Osteoblast (primary cell): ENCODE data around the gene PLXNC1. TPM values are rescaled to one million over a fixed set of nuclear protein-coding genes. Genes with fewer than 3 reads are reported as not detected.

Source experiments
- DNase-seq: peaks from one replicate; pipeline ENCODE4 v3.0.0; 2011; ENCODE audit warnings: low spot score, mixed read lengths; ENCODE audit not compliant: insufficient read length; ENCODE audit errors: missing footprints
- H2AFZ ChIP-seq: 2 replicates; pipeline ENCODE4 v1.6.0; 2011; ENCODE audit warnings: mild to moderate bottlenecking, low read length
- H3K27ac ChIP-seq: 2 replicates; pipeline ENCODE4 v1.5.1; 2011; ENCODE audit warnings: mild to moderate bottlenecking, low read depth, low read length, moderate library complexity
- H3K27me3 ChIP-seq: 2 replicates; pipeline ENCODE4 v1.6.0; 2012; ENCODE audit warnings: mild to moderate bottlenecking, control low read depth, inconsistent platforms, low read length, moderate library complexity; ENCODE audit not compliant: insufficient read depth
- H3K36me3 ChIP-seq: 2 replicates; pipeline ENCODE4 v1.5.1; 2011; ENCODE audit warnings: mild to moderate bottlenecking, low read length, control low read depth, moderate library complexity; ENCODE audit not compliant: insufficient read depth
- H3K4me1 ChIP-seq: 2 replicates; pipeline ENCODE4 v1.5.1; 2011; ENCODE audit warnings: mild to moderate bottlenecking, low read length, control low read depth, moderate library complexity; ENCODE audit not compliant: insufficient read depth
- H3K4me2 ChIP-seq: 2 replicates; pipeline ENCODE4 v1.6.0; 2011; ENCODE audit warnings: mild to moderate bottlenecking, low read length; ENCODE audit not compliant: insufficient read depth
- H3K4me3 ChIP-seq: fragments of 200-600 bp; sonication (generic); 3 replicates; pipeline ENCODE4 v1.5.1; 2012; ENCODE audit warnings: mild to moderate bottlenecking, low read length, inconsistent platforms; ENCODE audit not compliant: insufficient read depth
- H3K79me2 ChIP-seq: 2 replicates; pipeline ENCODE4 v1.6.0; 2012; ENCODE audit warnings: mild to moderate bottlenecking, low read length, control low read depth, inconsistent platforms; ENCODE audit not compliant: insufficient read depth
- H3K9me3 ChIP-seq: 2 replicates; pipeline ENCODE4 v1.5.1; 2011; ENCODE audit warnings: low read depth, low read length, control low read depth
- H4K20me1 ChIP-seq: 2 replicates; pipeline ENCODE4 v1.6.0; 2012; ENCODE audit warnings: mild to moderate bottlenecking, low read length, control low read depth; ENCODE audit not compliant: insufficient read depth
- total RNA-seq: library from RNA; depleted of rRNA; stranded (reverse); fragments of >200 nt; gene quantifications from 2 replicates; pipeline ENCODE4 v1.2.3, GENCODE V29; 2012
- TF ChIP-seq, protein P1 (sequence below): IDR thresholded peaks from 2 replicates; pipeline ENCODE4 v1.5.1; 2011; ENCODE audit warnings: mild to moderate bottlenecking, low read depth, low read length, moderate library complexity; ENCODE audit errors: extremely low read depth

PLXNC1 gene
- total RNA-seq, 1 donor, result 3.3 TPM

GRCh38 chr12:94222351-94223084, 74.1 kb downstream of the PLXNC1 start:
- Histone ChIP-seq H3K27me3 (peaks cover 48% of the 10 kb centered on the region), H2AFZ (no peak overlapping the region), H3K36me3 (no peaks in the 10 kb centered on the region), H3K4me3 (no peak overlapping the region), H3K79me2 (no peaks in the 10 kb centered on the region), H3K4me1 (no peaks in the 10 kb centered on the region), H3K4me2 (no peak overlapping the region), H3K27ac (no peak overlapping the region), H4K20me1 (no peaks in the 10 kb centered on the region), H3K9me3 (no peaks in the 10 kb centered on the region)
- TF ChIP-seq, protein P1, sequence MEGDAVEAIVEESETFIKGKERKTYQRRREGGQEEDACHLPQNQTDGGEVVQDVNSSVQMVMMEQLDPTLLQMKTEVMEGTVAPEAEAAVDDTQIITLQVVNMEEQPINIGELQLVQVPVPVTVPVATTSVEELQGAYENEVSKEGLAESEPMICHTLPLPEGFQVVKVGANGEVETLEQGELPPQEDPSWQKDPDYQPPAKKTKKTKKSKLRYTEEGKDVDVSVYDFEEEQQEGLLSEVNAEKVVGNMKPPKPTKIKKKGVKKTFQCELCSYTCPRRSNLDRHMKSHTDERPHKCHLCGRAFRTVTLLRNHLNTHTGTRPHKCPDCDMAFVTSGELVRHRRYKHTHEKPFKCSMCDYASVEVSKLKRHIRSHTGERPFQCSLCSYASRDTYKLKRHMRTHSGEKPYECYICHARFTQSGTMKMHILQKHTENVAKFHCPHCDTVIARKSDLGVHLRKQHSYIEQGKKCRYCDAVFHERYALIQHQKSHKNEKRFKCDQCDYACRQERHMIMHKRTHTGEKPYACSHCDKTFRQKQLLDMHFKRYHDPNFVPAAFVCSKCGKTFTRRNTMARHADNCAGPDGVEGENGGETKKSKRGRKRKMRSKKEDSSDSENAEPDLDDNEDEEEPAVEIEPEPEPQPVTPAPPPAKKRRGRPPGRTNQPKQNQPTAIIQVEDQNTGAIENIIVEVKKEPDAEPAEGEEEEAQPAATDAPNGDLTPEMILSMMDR, result no peak
- DNase-seq, result no peak

DNA sequence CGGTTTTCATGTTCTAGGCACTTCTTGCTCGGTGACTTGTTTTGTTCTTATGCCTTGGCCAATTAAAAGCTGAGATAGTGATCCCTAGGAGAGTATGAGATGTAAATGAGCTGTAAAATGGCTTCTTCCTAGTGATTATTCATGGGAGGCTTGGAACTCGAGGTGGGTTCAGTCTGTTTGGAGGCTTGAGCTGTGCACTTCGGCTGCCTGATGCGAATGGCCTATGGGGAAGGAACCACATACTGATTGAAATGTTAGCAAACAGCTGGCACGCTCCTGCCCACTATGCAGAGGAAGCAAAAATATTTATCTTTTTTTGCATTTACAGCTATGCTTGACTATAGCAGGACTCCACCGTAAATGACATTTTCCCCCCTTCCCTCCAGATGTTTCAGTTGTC, 75.5 kb downstream of the PLXNC1 start:
- no peaks in the 10 kb centered on the region for H3K79me2 ChIP-seq
- H3K27ac ChIP-seq, result no peak overlapping the region
- H3K4me3 ChIP-seq, result no peak overlapping the region
- H3K4me1 ChIP-seq, result no peaks in the 10 kb centered on the region
- no peaks in the 10 kb centered on the region for H3K36me3 ChIP-seq
- peaks cover 45% of the 10 kb centered on the region for H3K27me3 ChIP-seq
- TF ChIP-seq, protein P1, result no peak
- no peaks in the 10 kb centered on the region for H3K9me3 ChIP-seq
- H2AFZ ChIP-seq, result no peak overlapping the region
- no peak overlapping the region for H3K4me2 ChIP-seq
- no peaks in the 10 kb centered on the region for H4K20me1 ChIP-seq
- DNase-seq, result no peak

DNA sequence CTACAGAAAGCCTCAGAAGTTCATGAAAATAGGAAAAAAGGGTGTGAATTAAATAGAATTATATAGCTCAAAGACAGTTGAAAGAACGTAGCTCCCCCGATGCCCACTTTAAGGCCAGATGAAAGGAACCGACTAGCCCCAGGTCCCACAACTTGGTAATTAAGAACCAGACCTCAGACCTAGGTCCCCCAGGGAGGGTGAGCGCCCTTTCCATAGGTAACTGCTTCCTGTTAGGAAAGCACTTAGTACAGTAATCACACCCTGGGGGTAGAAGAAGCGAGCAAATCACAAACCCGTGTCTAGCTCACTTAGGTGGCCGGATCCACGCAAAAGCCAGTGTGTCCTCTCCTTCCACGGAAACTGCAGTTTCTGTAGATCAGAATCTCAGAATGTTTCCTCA, 77.1 kb downstream of the PLXNC1 start:
- Histone ChIP-seq H3K4me2 (no peak overlapping the region), H3K4me1 (no peaks in the 10 kb centered on the region), H3K9me3 (no peaks in the 10 kb centered on the region), H3K27me3 (peaks cover 38% of the 10 kb centered on the region), H3K27ac (no peak overlapping the region), H3K79me2 (no peaks in the 10 kb centered on the region), H3K36me3 (no peaks in the 10 kb centered on the region), H2AFZ (no peak overlapping the region), H4K20me1 (no peaks in the 10 kb centered on the region), H3K4me3 (no peak overlapping the region)
- no peak for DNase-seq
- TF ChIP-seq, protein P1, result no peak

DNA sequence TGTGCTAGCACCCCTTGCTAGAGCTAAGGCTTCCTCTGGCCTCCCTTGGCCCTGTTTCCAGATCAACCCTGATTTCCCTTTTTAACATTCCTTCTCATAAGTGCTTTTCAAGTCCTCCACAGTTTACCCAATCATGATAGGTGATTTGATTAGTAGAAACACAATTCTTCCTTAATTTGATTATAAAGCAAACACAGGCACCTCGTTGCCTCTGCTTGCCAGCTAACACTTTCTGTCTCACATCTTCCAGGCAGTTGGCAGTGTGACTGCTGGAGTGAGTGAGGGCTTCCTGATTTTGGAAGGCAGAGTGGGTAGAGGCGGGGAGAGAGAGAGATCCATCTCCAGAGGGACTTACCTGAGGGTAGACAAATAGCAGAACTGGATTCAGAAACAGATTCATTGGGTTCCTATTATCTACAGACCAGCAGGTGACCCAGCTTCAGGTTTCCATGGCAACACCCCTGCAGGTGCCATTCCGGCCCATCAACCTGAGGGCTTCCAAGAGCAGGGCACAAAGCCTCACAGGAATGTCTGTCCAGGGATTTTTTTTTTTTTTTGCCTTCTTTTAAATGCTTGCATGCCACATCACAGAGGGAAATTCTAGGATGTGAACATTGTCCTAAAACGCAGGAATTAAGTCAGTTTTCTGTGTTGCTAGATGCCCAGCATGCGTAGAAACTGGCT, 77.7 kb downstream of the PLXNC1 start:
- TF ChIP-seq, protein P1, result no peak
- Histone ChIP-seq H3K4me3 (no peak overlapping the region), H3K4me1 (no peaks in the 10 kb centered on the region), H3K9me3 (no peaks in the 10 kb centered on the region), H3K27me3 (peaks cover 34% of the 10 kb centered on the region), H3K79me2 (no peaks in the 10 kb centered on the region), H4K20me1 (no peaks in the 10 kb centered on the region), H3K27ac (no peak overlapping the region), H2AFZ (no peak overlapping the region), H3K4me2 (no peak overlapping the region), H3K36me3 (no peaks in the 10 kb centered on the region)
- DNase-seq, result no peak
